SIG-M5 (cell line): ENCODE results near the gene GPANK1.

Experiments used
- DNase-seq: peaks from one replicate; lab custom pipeline; 2025; lab: John Stamatoyannopoulos, UW

The GPANK1 gene

GRCh38 chr6:31691078-31691463, 26.3 kb upstream of the GPANK1 start:
- no peak for DNase-seq

GRCh38 chr6:31690231-31691077, 25.7 kb upstream of the GPANK1 start:
- DNase-seq, result no peak

- DNase-seq, result no peak
Measured at GRCh38 chr6:31689249-31690110, 24.7 kb upstream of the GPANK1 start.

GRCh38 chr6:31687860-31688693, 23.3 kb upstream of the GPANK1 start:
- no peak for DNase-seq

- DNase-seq, result no peak
Measured at GRCh38 chr6:31687321-31687720, 22.5 kb upstream of the GPANK1 start.

- no peak for DNase-seq
Measured at GRCh38 chr6:31686483-31686882, 21.7 kb upstream of the GPANK1 start.

- no peak for DNase-seq
Measured at GRCh38 chr6:31683591-31683990, 18.8 kb upstream of the GPANK1 start.

- DNase-seq, result no peak
Measured at GRCh38 chr6:31681135-31681671, 16.4 kb upstream of the GPANK1 start.

GRCh38 chr6:31680226-31681134, 15.7 kb upstream of the GPANK1 start, which contains the start of gene LY6G5C:
Gene LY6G5C, minus strand, starts transcription at chr6:31681067. Its CDS starts 694 bp downstream, at chr6:31680373.
- no peak for DNase-seq

- DNase-seq, result no peak
Measured at GRCh38 chr6:31677955-31678354, 13.2 kb upstream of the GPANK1 start.

GRCh38 chr6:31676904-31677303, 12.1 kb upstream of the GPANK1 start:
- DNase-seq, result no peak

GRCh38 chr6:31676322-31676903, 11.6 kb upstream of the GPANK1 start:
- DNase-seq, result no peak

GRCh38 chr6:31669676-31670075, 4.9 kb upstream of the GPANK1 start, which contains the start of gene LY6G5B:
Gene LY6G5B, plus strand, starts transcription at chr6:31669976. Its CDS starts 975 bp downstream, at chr6:31670951.
- DNase-seq, result no peak

GRCh38 chr6:31666337-31666965, 1.7 kb upstream of the GPANK1 start:
- no peak for DNase-seq

GRCh38 chr6:31665501-31666336, 922 bp upstream of the GPANK1 start, which contains the start of gene CSNK2B:
Gene CSNK2B, plus strand, starts transcription at chr6:31666080. Its CDS starts 752 bp downstream, at chr6:31666832.
- DNase-seq, result peak; percentile 89

- DNase-seq, result no peak
Measured at GRCh38 chr6:31663961-31664789, 622 bp downstream of the GPANK1 start.

GRCh38 chr6:31663126-31663960, 1.5 kb downstream of the GPANK1 start:
- no peak for DNase-seq
